GM12878 (cell line): Measurements from ENCODE around the gene PRX. TPM values are rescaled to one million over a fixed set of nuclear protein-coding genes. Genes with fewer than 3 reads are reported as not detected.

Experiments used
- ATF3 ChIP-seq: IDR thresholded peaks from 2 replicates; pipeline ENCODE4 v1.6.1; 2011; ENCODE audit warnings: low read depth, mild to moderate bottlenecking, low read length, moderate library complexity, borderline replicate concordance; ENCODE audit errors: extremely low read depth
- BHLHE40 ChIP-seq, 2 experiments: fragments of 450-650 bp in 1 of 2; IDR thresholded peaks; 2 replicates each; pipeline ENCODE4 v1.6.1; 2011 to 2017; ENCODE audit warnings: low read depth in 2 of 2, borderline replicate concordance in 1 of 2, improper control_type of control experiment in 1 of 2, low read length in 1 of 2, mild to moderate bottlenecking in 1 of 2
- E4F1 ChIP-seq: fragments of 450-650 bp; IDR thresholded peaks from 2 replicates; pipeline ENCODE4 v1.6.1; 2018; ENCODE audit warnings: borderline replicate concordance, mild to moderate bottlenecking; ENCODE audit not compliant: partially characterized antibody
- ELK1 ChIP-seq: IDR thresholded peaks from 2 replicates; pipeline ENCODE4 v1.6.1; 2012; ENCODE audit warnings: low read depth, low read length, improper control_type of control experiment
- HCFC1 ChIP-seq: fragments of 150-350 bp; IDR thresholded peaks from 2 replicates; pipeline ENCODE4 v1.6.1; 2014; ENCODE audit warnings: low read length
- IRF3 ChIP-seq: fragments of 450-650 bp; IDR thresholded peaks from 2 replicates; pipeline ENCODE4 v1.6.1; 2014; ENCODE audit warnings: mild to moderate bottlenecking
- KLF5 ChIP-seq: fragments of 450-650 bp; IDR thresholded peaks from 2 replicates; pipeline ENCODE4 v1.6.1; 2014; ENCODE audit warnings: mild to moderate bottlenecking; ENCODE audit not compliant: partially characterized antibody
- NBN ChIP-seq: fragments of 450-650 bp; IDR thresholded peaks from 2 replicates; pipeline ENCODE4 v1.6.1; 2016
- PKNOX1 ChIP-seq: fragments of 450-650 bp; IDR thresholded peaks from 2 replicates; pipeline ENCODE4 v1.6.1; 2016; ENCODE audit warnings: mild to moderate bottlenecking
- POLR2AphosphoS2 ChIP-seq: IDR thresholded peaks from 2 replicates; pipeline ENCODE4 v1.6.1; 2011; ENCODE audit warnings: low read depth, mild to moderate bottlenecking, low read length, improper control_type of control experiment, moderate library complexity
- POU2F2 ChIP-seq: IDR thresholded peaks from 3 replicates; pipeline ENCODE4 v1.6.1; 2011; ENCODE audit warnings: low read depth, mild to moderate bottlenecking, low read length, borderline replicate concordance
- PRDM15 ChIP-seq: fragments of 450-650 bp; formaldehyde crosslinking; IDR thresholded peaks from 2 replicates; pipeline ENCODE4 v1.4.0; 2020; ENCODE audit warnings: mild to moderate bottlenecking, moderate library complexity
- RAD51 ChIP-seq: fragments of 450-650 bp; IDR thresholded peaks from 2 replicates; pipeline ENCODE4 v1.6.1; 2016; ENCODE audit warnings: moderate library complexity, mild to moderate bottlenecking, inconsistent platforms
- SMC3 ChIP-seq: IDR thresholded peaks from 2 replicates; pipeline ENCODE4 v1.6.1; 2011; ENCODE audit warnings: low read length, improper control_type of control experiment, borderline replicate concordance
- SREBF1 ChIP-seq: IDR thresholded peaks from 2 replicates; pipeline ENCODE4 v1.6.1; 2012; ENCODE audit warnings: mild to moderate bottlenecking, low read length
- SRF ChIP-seq, 2 experiments: IDR thresholded peaks; 2 replicates each; pipeline ENCODE4 v1.6.1; 2011; ENCODE audit warnings: low read depth in 2 of 2, low read length in 2 of 2, mild to moderate bottlenecking in 1 of 2, moderate library complexity in 1 of 2
- USF2 ChIP-seq: IDR thresholded peaks from 2 replicates; pipeline ENCODE4 v1.6.1; 2011; ENCODE audit warnings: low read depth, low read length, improper control_type of control experiment, borderline replicate concordance
- polyA plus RNA-seq, 11 experiments: library from polyadenylated mRNA; depleted of rRNA in 4 of 11; unstranded in 6 of 11; stranded (reverse) in 5 of 11; fragments of >200 nt; fragmentation: Nextera tagmentation in 4 of 11; fragmentation: Illumina TruSeq in 1 of 11; extraction: Ambion mirVana in 4 of 11; extraction: Trizol in 1 of 11; gene quantifications; 1 replicate in 1 of 11; 2 replicates in 10 of 11; pipeline versions ENCODE4 v1.2.1 to v1.2.3, GENCODE V29; 2011 to 2016; ENCODE audit warnings: inconsistent platforms in 2 of 11, missing spikeins in 2 of 11, low read depth in 1 of 11
- total RNA-seq, 4 experiments: library from RNA; depleted of rRNA in 3 of 4; stranded (reverse); fragments of >200 nt in 3 of 4; fragmentation: Illumina TruSeq in 1 of 4; extraction: Trizol in 1 of 4; gene quantifications; 2 replicates each; pipeline versions ENCODE4 v1.2.1 to v1.2.3, GENCODE V29; 2013 to 2021

Gene PRX
- total and polyA plus RNA-seq, 10 of the 15 experiments (the other 5 are each of a cell fraction or from before 2014, with no cell fraction given): 0.02 to 1.4 (median 0.54) TPM; not detected in 1

GRCh38 chr19:40348125-40348913, 64.9 kb downstream of the PRX start, which contains the start of the genes C19orf47 and PLD3 (continued):
- TF ChIP-seq PKNOX1 (peak; percentile 69), E4F1 (no peak), BHLHE40 (IDR thresholded peaks at IDR 0.05; ENCODE audit: borderline replicate concordance in 1 of 2, low read depth in 2 of 2, low read length in 1 of 2) (peak; percentile 97 to 100), SREBF1 (peak; percentile 54; the same call in 1 of the 2 replicates), SRF (IDR thresholded peaks at IDR 0.05; ENCODE audit: low read depth in 2 of 2, low read length in 2 of 2) (0 out of 4 replicates have a peak, but pooled peaks of 1 of the 2 experiments have one; percentile 19), POLR2AphosphoS2 (peak; percentile 95), POU2F2 (no peak), NBN (0 out of 2 replicates have a peak, but pooled peaks have one; percentile 57), IRF3 (peak; percentile 93), ELK1 (peak; percentile 63), ATF3 (peak; percentile 98), HCFC1 (peak; percentile 78), USF2 (peak; percentile 99), KLF5 (peak; percentile 50), SMC3 (no peak), PRDM15 (CRISPR knock-in tag) (peak; percentile 98), RAD51 (peak; percentile 100)
